ENCODE results near the gene DNAH3.
"Not testable (repeated sequence)": the region's sequence is repeated elsewhere in the genome, so short reads cannot be mapped to it uniquely, and the experiment has no call there.

The DNAH3 gene

GRCh38 chr16:20984019-20984418, 166.6 kb downstream of the DNAH3 start:
- no peak for FAIRE-seq

GRCh38 chr16:20976576-20976975, 174.1 kb downstream of the DNAH3 start:
- no peak for FAIRE-seq

- FAIRE-seq, result not testable (repeated sequence)
Observed at GRCh38 chr16:20973201-20973600, 177.4 kb downstream of the DNAH3 start.

- FAIRE-seq, result no peak
Observed at GRCh38 chr16:20971401-20971800, 179.2 kb downstream of the DNAH3 start.

GRCh38 chr16:20969386-20969785, 181.3 kb downstream of the DNAH3 start:
- no peak for FAIRE-seq

GRCh38 chr16:20968765-20969164, 181.9 kb downstream of the DNAH3 start:
- no peak for FAIRE-seq

- no peak for FAIRE-seq
Observed at GRCh38 chr16:20960899-20961298, 189.7 kb downstream of the DNAH3 start.

- no peak for FAIRE-seq
Observed at GRCh38 chr16:20957153-20957552, 193.5 kb downstream of the DNAH3 start.

- FAIRE-seq, result no peak
Observed at GRCh38 chr16:20956319-20956718, 194.3 kb downstream of the DNAH3 start.

GRCh38 chr16:20954574-20954973, 196.1 kb downstream of the DNAH3 start:
- no peak for FAIRE-seq

- FAIRE-seq, result no peak
Observed at GRCh38 chr16:20952139-20952920, 198.3 kb downstream of the DNAH3 start.

GRCh38 chr16:20950294-20950693, 200.4 kb downstream of the DNAH3 start:
- no peak for FAIRE-seq

- FAIRE-seq, result no peak
Observed at GRCh38 chr16:20949660-20950059, 201.0 kb downstream of the DNAH3 start.

GRCh38 chr16:20948444-20948843, 202.2 kb downstream of the DNAH3 start:
- no peak for FAIRE-seq

GRCh38 chr16:20946015-20946629, 204.5 kb downstream of the DNAH3 start:
- FAIRE-seq, result no peak

GRCh38 chr16:20945575-20945875, 205.1 kb downstream of the DNAH3 start:
- FAIRE-seq, result not testable (repeated sequence)

GRCh38 chr16:20944861-20945574, 205.6 kb downstream of the DNAH3 start:
- FAIRE-seq, result no peak

- no peak for FAIRE-seq
Observed at GRCh38 chr16:20942256-20942655, 208.4 kb downstream of the DNAH3 start.

- no peak for FAIRE-seq
Observed at GRCh38 chr16:20941636-20941926, 209.1 kb downstream of the DNAH3 start.

- FAIRE-seq, result no peak
Observed at GRCh38 chr16:20940871-20941635, 209.6 kb downstream of the DNAH3 start.

- no peak for FAIRE-seq
Observed at GRCh38 chr16:20939611-20940010, 211.0 kb downstream of the DNAH3 start.

GRCh38 chr16:20938426-20938825, 212.2 kb downstream of the DNAH3 start:
- FAIRE-seq, result no peak

GRCh38 chr16:20937736-20938135, 212.9 kb downstream of the DNAH3 start:
- FAIRE-seq, result no peak

Data from colon (tissue), 2 donors.